ENCODE measurements around the gene YIPF4. TPM values are rescaled to one million over a fixed set of nuclear protein-coding genes. Genes with fewer than 3 reads are reported as not detected.
"Not testable (repeated sequence)": the region's sequence is repeated elsewhere in the genome, so short reads cannot be mapped to it uniquely, and the experiment has no call there.

The YIPF4 gene
- total and polyA plus RNA-seq, 2 donors (not counting 3 experiments of a cell fraction or from before 2014, with no cell fraction given): 8.6 to 40.1 TPM

- FAIRE-seq: no peak
- Histone ChIP-seq H3K27me3 (ENCODE audit: control insufficient read depth in 2 of 2, insufficient read depth in 2 of 2, low read length in 2 of 2) (no peaks in the 10 kb centered on the region), H3K79me2 (ENCODE audit: control insufficient read depth, insufficient read depth, low read length) (peaks cover 98% of the 10 kb centered on the region), H3K27ac (ENCODE audit: insufficient read depth, low read depth, low read length) (no peak overlapping the region), H3K36me3 (ENCODE audit: control insufficient read depth in 2 of 2, extremely low read depth in 1 of 2, insufficient read depth in 2 of 2, low read length in 2 of 2) (no peaks in the 10 kb centered on the region), H3K4me2 (ENCODE audit: insufficient read depth, low read length) (no peak overlapping the region), H2AFZ (ENCODE audit: low read depth, low read length) (no peak overlapping the region), H3K4me3 (replicated peaks in 1 of 3; ENCODE audit: insufficient read depth in 1 of 3, low read depth in 1 of 3, low read length in 3 of 3) (no peak overlapping the region), H3K9ac (replicated peaks; ENCODE audit: extremely low read depth, insufficient read depth, low read length) (no peak overlapping the region), H3K4me1 (ENCODE audit: control insufficient read depth, extremely low read depth, insufficient read depth, low read length) (peaks cover 10% of the 10 kb centered on the region), H3K9me3 (replicated peaks; ENCODE audit: control insufficient read depth, insufficient read depth, low read length) (no peaks in the 10 kb centered on the region), H3K9me1 (replicated peaks; ENCODE audit: control insufficient read depth, extremely low read depth, insufficient read depth, low read length) (no peaks in the 10 kb centered on the region), H4K20me1 (replicated peaks; ENCODE audit: control insufficient read depth, extremely low read depth, insufficient read depth, low read length) (peaks cover 10% of the 10 kb centered on the region)
- no peak for TF ChIP-seq MAX (IDR thresholded peaks at IDR 0.05; ENCODE audit: insufficient read depth, insufficient read length)
- TF ChIP-seq JUN (IDR thresholded peaks at IDR 0.05; ENCODE audit: borderline replicate concordance, insufficient read depth, insufficient read length, low read depth): no peak
- no peak for TF ChIP-seq EZH2 (IDR thresholded peaks at IDR 0.05; ENCODE audit: borderline replicate concordance, low read depth, low read length, severe bottlenecking)
- TF ChIP-seq CTCF (IDR thresholded peaks at IDR 0.05; ENCODE audit: extremely low read depth in 1 of 2, insufficient read depth in 1 of 2, low read depth in 1 of 2, low read length in 2 of 2): no peak
- TF ChIP-seq POLR2A (IDR thresholded peaks at IDR 0.05; ENCODE audit: low read depth, low read length): no peak
- no peak for TF ChIP-seq POLR2AphosphoS5 (IDR thresholded peaks at IDR 0.05; ENCODE audit: insufficient read depth, low read depth, low read length)
- TF ChIP-seq GATA2 (IDR thresholded peaks at IDR 0.05; ENCODE audit: insufficient read depth, insufficient read length, low read depth, low read length): no peak
- TF ChIP-seq FOS (IDR thresholded peaks at IDR 0.05; ENCODE audit: borderline replicate concordance, insufficient read depth, low read length): no peak
- no peak for TF ChIP-seq MYC (IDR thresholded peaks at IDR 0.05; ENCODE audit: low read depth, low read length)
- no peak for DNase-seq (ENCODE audit: low read depth, low spot score)
- no TSS peak for BruUV-seq (replicated peaks)
- POLR2A ChIA-PET: no interaction called here
- dilution Hi-C loops (cut with MboI; ENCODE audit: extremely low pct_ligation_motif_present, low sequenced_read_pairs): no loop called here
- intact Hi-C loops (cut with micrococcal nuclease): no loop called here
- CTCF ChIA-PET: no interaction called here
Observed at GRCh38 chr2:32363597-32363996, 85.9 kb downstream of the YIPF4 start.

- Histone ChIP-seq H3K79me2 (ENCODE audit: control insufficient read depth, insufficient read depth, low read length) (peaks cover 98% of the 10 kb centered on the region), H4K20me1 (replicated peaks; ENCODE audit: control insufficient read depth, extremely low read depth, insufficient read depth, low read length) (peaks cover 10% of the 10 kb centered on the region)
- dilution Hi-C loops (cut with MboI; ENCODE audit: extremely low pct_ligation_motif_present, low sequenced_read_pairs); H3K27ac ChIP-seq (ENCODE audit: insufficient read depth, low read depth, low read length); H3K36me3 ChIP-seq (ENCODE audit: control insufficient read depth in 2 of 2, extremely low read depth in 1 of 2, insufficient read depth in 2 of 2, low read length in 2 of 2); POLR2A ChIA-PET; CTCF ChIA-PET; FAIRE-seq; DNase-seq (ENCODE audit: low read depth, low spot score); H3K9me1 ChIP-seq (replicated peaks; ENCODE audit: control insufficient read depth, extremely low read depth, insufficient read depth, low read length); H3K4me2 ChIP-seq (ENCODE audit: insufficient read depth, low read length); H3K4me3 ChIP-seq (replicated peaks in 1 of 3; ENCODE audit: insufficient read depth in 1 of 3, low read depth in 1 of 3, low read length in 3 of 3); H3K9me3 ChIP-seq (replicated peaks; ENCODE audit: control insufficient read depth, insufficient read depth, low read length); BruUV-seq (replicated peaks); H3K9ac ChIP-seq (replicated peaks; ENCODE audit: extremely low read depth, insufficient read depth, low read length); H3K4me1 ChIP-seq (ENCODE audit: control insufficient read depth, extremely low read depth, insufficient read depth, low read length); intact Hi-C loops (cut with micrococcal nuclease); H2AFZ ChIP-seq (ENCODE audit: low read depth, low read length); H3K27me3 ChIP-seq (ENCODE audit: control insufficient read depth in 2 of 2, insufficient read depth in 2 of 2, low read length in 2 of 2): not testable (repeated sequence)
Observed at GRCh38 chr2:32364290-32364689, 86.6 kb downstream of the YIPF4 start.

- H3K9ac ChIP-seq (replicated peaks; ENCODE audit: extremely low read depth, insufficient read depth, low read length); H3K4me2 ChIP-seq (ENCODE audit: insufficient read depth, low read length); BruUV-seq (replicated peaks); H3K9me3 ChIP-seq (replicated peaks; ENCODE audit: control insufficient read depth, insufficient read depth, low read length); H2AFZ ChIP-seq (ENCODE audit: low read depth, low read length); H3K36me3 ChIP-seq (ENCODE audit: control insufficient read depth in 2 of 2, extremely low read depth in 1 of 2, insufficient read depth in 2 of 2, low read length in 2 of 2); H3K9me1 ChIP-seq (replicated peaks; ENCODE audit: control insufficient read depth, extremely low read depth, insufficient read depth, low read length); dilution Hi-C loops (cut with MboI; ENCODE audit: extremely low pct_ligation_motif_present, low sequenced_read_pairs); POLR2A ChIA-PET; DNase-seq (ENCODE audit: low read depth, low spot score); H3K4me3 ChIP-seq (replicated peaks in 1 of 3; ENCODE audit: insufficient read depth in 1 of 3, low read depth in 1 of 3, low read length in 3 of 3); H3K27me3 ChIP-seq (ENCODE audit: control insufficient read depth in 2 of 2, insufficient read depth in 2 of 2, low read length in 2 of 2); H3K27ac ChIP-seq (ENCODE audit: insufficient read depth, low read depth, low read length); H3K4me1 ChIP-seq (ENCODE audit: control insufficient read depth, extremely low read depth, insufficient read depth, low read length); intact Hi-C loops (cut with micrococcal nuclease); FAIRE-seq; CTCF ChIA-PET: not testable (repeated sequence)
- Histone ChIP-seq H3K79me2 (ENCODE audit: control insufficient read depth, insufficient read depth, low read length) (peaks cover 98% of the 10 kb centered on the region), H4K20me1 (replicated peaks; ENCODE audit: control insufficient read depth, extremely low read depth, insufficient read depth, low read length) (peaks cover 10% of the 10 kb centered on the region)
Observed at GRCh38 chr2:32365679-32366078, 88.0 kb downstream of the YIPF4 start.

All from endothelial cell of umbilical vein (primary cell).